K562 (cell line): ENCODE results near the gene FBLIM1. TPM values are rescaled to one million over a fixed set of nuclear protein-coding genes. Genes with fewer than 3 reads are reported as not detected.

Experiments
- BCLAF1 ChIP-seq, 2 experiments: fragments of 450-650 bp in 1 of 2; IDR thresholded peaks; 2 replicates each; pipeline ENCODE4 v1.6.1; 2011 to 2017; ENCODE audit warnings: low read depth in 2 of 2, antibody characterized with exemption in 1 of 2, borderline replicate concordance in 1 of 2, low read length in 1 of 2, mild to moderate bottlenecking in 1 of 2, mixed read lengths in 1 of 2; ENCODE audit not compliant: control insufficient read depth in 1 of 2
- BHLHE40 ChIP-seq: IDR thresholded peaks from 2 replicates; pipeline ENCODE4 v1.6.1; 2011; ENCODE audit warnings: low read length, improper control_type of control experiment
- CUX1 ChIP-seq: fragments of 200-800 bp; sonication (Bioruptor generic); IDR thresholded peaks from 2 replicates; pipeline ENCODE4 v1.6.1; 2016; ENCODE audit warnings: missing genetic modification characterization, missing compliant biosample characterization
- ELF2 ChIP-seq: fragments of 250-450 bp; sonication (Bioruptor Pico); IDR thresholded peaks from 2 replicates; pipeline ENCODE4 v1.5.0; 2021; ENCODE audit warnings: mild to moderate bottlenecking
- FOXM1 ChIP-seq, 2 experiments: fragments of 450-650 bp in 1 of 2; sonication (generic) in 1 of 2; formaldehyde crosslinking in 1 of 2; IDR thresholded peaks; 2 replicates each; pipeline versions ENCODE4 v1.6.1 to v1.9.0; 2017 to 2022; ENCODE audit warnings: low read depth in 2 of 2, mild to moderate bottlenecking in 2 of 2, missing genetic modification reagents in 1 of 2, moderate library complexity in 1 of 2
- GMEB1 ChIP-seq: fragments of 250-450 bp; sonication (Bioruptor Pico); IDR thresholded peaks from 2 replicates; pipeline ENCODE4 v1.4.0; 2020; ENCODE audit warnings: mild to moderate bottlenecking
- MXI1 ChIP-seq: IDR thresholded peaks from 2 replicates; pipeline ENCODE4 v1.6.1; 2011; ENCODE audit warnings: low read depth, mild to moderate bottlenecking, improper control_type of control experiment, low read length
- NR2C2 ChIP-seq, 2 experiments: fragments of 200-800 bp in 1 of 2; sonication (Bioruptor generic) in 1 of 2; sonication (generic) in 1 of 2; formaldehyde crosslinking in 1 of 2; IDR thresholded peaks; 2 replicates each; pipeline versions ENCODE4 v1.6.1 to v1.8.0; 2016 to 2022; ENCODE audit warnings: mild to moderate bottlenecking in 1 of 2, missing compliant biosample characterization in 1 of 2, missing genetic modification characterization in 1 of 2, missing genetic modification reagents in 1 of 2
- PYGO2 ChIP-seq: fragments of 450-650 bp; IDR thresholded peaks from 2 replicates; pipeline ENCODE4 v1.6.1; 2016; ENCODE audit warnings: mild to moderate bottlenecking, missing genetic modification characterization, moderate library complexity, missing compliant biosample characterization
- ZNF609 ChIP-seq: sonication (generic); formaldehyde crosslinking; IDR thresholded peaks from 2 replicates; pipeline ENCODE4 v1.8.1; 2023; ENCODE audit warnings: missing genetic modification reagents, mild to moderate bottlenecking, borderline replicate concordance
- polyA plus RNA-seq, 8 experiments: library from polyadenylated mRNA; depleted of rRNA in 4 of 8; stranded (reverse) in 5 of 8; unstranded in 3 of 8; fragments of >200 nt; fragmentation: Nextera tagmentation in 2 of 8; fragmentation: Illumina TruSeq in 1 of 8; extraction: Ambion mirVana in 2 of 8; extraction: Trizol in 1 of 8; gene quantifications; 2 replicates each; pipeline versions ENCODE4 v1.2.1 to v1.2.3, GENCODE V29; 2011 to 2014; ENCODE audit warnings: inconsistent platforms in 1 of 8, missing spikeins in 1 of 8
- total RNA-seq, 7 experiments: library from RNA; depleted of rRNA in 6 of 7; stranded (reverse); fragments of >200 nt in 6 of 7; fragmentation: Illumina TruSeq in 2 of 7; extraction: Trizol in 2 of 7; gene quantifications; 2 replicates each; pipeline versions ENCODE4 v1.2.1 to v1.2.3, GENCODE V29; 2011 to 2021; ENCODE audit warnings: low replicate concordance in 1 of 7

Gene FBLIM1
- total and polyA plus RNA-seq, 9 of the 15 experiments (the other 6 are each of a cell fraction or from before 2014, with no cell fraction given): 0.14 to 0.24 TPM; not detected in 7

GRCh38 chr1:15833069-15833679 lies 74.6 kb downstream of the FBLIM1 start (continued):
- TF ChIP-seq CUX1 (CRISPR knock-in tag): no peak; the same call in 1 of the 2 replicates
- no peak for TF ChIP-seq ZNF609 (CRISPR knock-in tag)
- TF ChIP-seq BHLHE40: peak; percentile 57
- no peak for TF ChIP-seq NR2C2 (CRISPR knock-in tag; IDR thresholded peaks at IDR 0.05)
- TF ChIP-seq NR2C2 (tag; IDR thresholded peaks at IDR 0.05): no peak
- TF ChIP-seq ELF2 (CRISPR knock-in tag): peak; percentile 79
- TF ChIP-seq PYGO2 (tag): 0 out of 2 replicates have a peak, but pooled peaks have one; percentile 30
- no peak for TF ChIP-seq MXI1
- no peak; a peak in 1 of 4 replicates for TF ChIP-seq BCLAF1 (IDR thresholded peaks at IDR 0.05; ENCODE audit: borderline replicate concordance in 1 of 2, control insufficient read depth in 1 of 2, low read depth in 2 of 2, low read length in 1 of 2)
- peak; percentile 34; the same call in 1 of the 2 replicates for TF ChIP-seq FOXM1 (IDR thresholded peaks at IDR 0.05; ENCODE audit: low read depth)
- TF ChIP-seq FOXM1 (CRISPR knock-in tag; IDR thresholded peaks at IDR 0.05; ENCODE audit: low read depth): no peak
- TF ChIP-seq GMEB1: no peak
